HepG2 (cell line): Measurements from ENCODE around the gene CENPC. TPM values are rescaled to one million over a fixed set of nuclear protein-coding genes. Genes with fewer than 3 reads are reported as not detected.

ENCODE experiments used
- ATAC-seq: fragments of 200-7000 bp; cut with Tn5 transposase; 3 replicates; pipeline ENCODE4 v1.9.1; 2020; ENCODE audit warnings: mild to moderate bottlenecking, moderate library complexity
- BruUV-seq: library from RNA; stranded (reverse); fragments of 400-500 nt; replicated peaks from 2 replicates; lab custom pipeline; 2021; lab: Mats Ljungman, UMichigan
- CTCF ChIA-PET: fragments of 300-600 bp; formaldehyde crosslinking; extraction: SDS; loops from one replicate; lab custom pipeline; 2021; ENCODE audit warnings: low total read pairs, inconsistent platforms, low intra/inter-chr PET ratio; lab: Yijun Ruan, JAX
- POLR2A ChIA-PET: fragments of 350-600 bp; sonication (Branson Sonifier 250); formaldehyde crosslinking; loops from one replicate; lab custom pipeline; 2020; ENCODE audit warnings: antibody characterized with exemption, inconsistent platforms; lab: Yijun Ruan, JAX
- DNase-seq: peaks from one replicate; pipeline ENCODE4 v3.0.0-alpha.2; 2015; ENCODE audit warnings: low spot score
- FAIRE-seq: peaks from 3 replicates; lab custom pipeline; 2011; peaks lifted over from hg19 to GRCh38; lab: Jason Lieb, UNC
- H2AFZ ChIP-seq: one replicate; pipeline ENCODE4 v1.6.1; 2011; ENCODE audit warnings: low read length, inconsistent platforms
- H3K27ac ChIP-seq: fragments of 300-600 bp; 3 replicates; pipeline ENCODE4 v1.8.0; 2011; ENCODE audit warnings: mixed run types, mild to moderate bottlenecking, mixed read lengths, low read length, inconsistent platforms; ENCODE audit not compliant: insufficient read depth; ENCODE audit errors: extremely low read length
- H3K27me3 ChIP-seq, 2 experiments: fragments of 200-600 bp in 1 of 2; 2 replicates in 1 of 2; 3 replicates in 1 of 2; pipeline versions ENCODE4 v1.6.0 to v1.8.0; 2011; ENCODE audit warnings: low read length in 2 of 2, mild to moderate bottlenecking in 2 of 2, moderate library complexity in 2 of 2, inconsistent platforms in 1 of 2; ENCODE audit not compliant: insufficient read depth in 2 of 2, control insufficient read depth in 1 of 2
- H3K36me3 ChIP-seq, 2 experiments: fragments of 200-600 bp in 1 of 2; replicated peaks in 1 of 2; 2 replicates in 1 of 2; 3 replicates in 1 of 2; pipeline versions ENCODE4 v1.5.1 to v1.8.0; 2011; ENCODE audit warnings: low read length in 2 of 2, inconsistent platforms in 1 of 2; ENCODE audit not compliant: insufficient read depth in 2 of 2, control insufficient read depth in 1 of 2
- H3K4me1 ChIP-seq: 2 replicates; pipeline ENCODE4 v1.5.1; 2012; ENCODE audit warnings: low read length, inconsistent platforms; ENCODE audit not compliant: insufficient read depth
- H3K4me2 ChIP-seq: 2 replicates; pipeline ENCODE4 v1.6.0; 2011; ENCODE audit warnings: low read depth, low read length, inconsistent platforms
- H3K4me3 ChIP-seq, 3 experiments: fragments of 200-600 bp in 1 of 3; sonication (generic), shearing (Covaris generic) in 1 of 3; replicated peaks in 1 of 3; 2 replicates each; pipeline ENCODE4 v1.5.1; 2011 to 2016; ENCODE audit warnings: low read length in 3 of 3, inconsistent platforms in 2 of 3, low read depth in 2 of 3, mild to moderate bottlenecking in 2 of 3, control low read depth in 1 of 3, mixed read lengths in 1 of 3; ENCODE audit not compliant: insufficient read depth in 1 of 3
- H3K79me2 ChIP-seq: one replicate; pipeline ENCODE4 v1.6.1; 2011; ENCODE audit warnings: low read length, inconsistent platforms; ENCODE audit not compliant: insufficient read depth
- H3K9ac ChIP-seq: 2 replicates; pipeline ENCODE4 v1.6.0; 2011; ENCODE audit warnings: mild to moderate bottlenecking, low read depth, low read length, inconsistent platforms; ENCODE audit not compliant: insufficient read depth
- H3K9me3 ChIP-seq: 2 replicates; pipeline ENCODE4 v1.5.1; 2012; ENCODE audit warnings: mild to moderate bottlenecking, low read length
- H4K20me1 ChIP-seq: 2 replicates; pipeline ENCODE4 v1.6.0; 2011; ENCODE audit warnings: inconsistent platforms, mild to moderate bottlenecking, low read length, moderate library complexity; ENCODE audit not compliant: insufficient read depth
- GABPB1 ChIP-seq: IDR thresholded peaks from 2 replicates; pipeline ENCODE4 v1.6.1; 2016; ENCODE audit warnings: mild to moderate bottlenecking, missing genetic modification reagents, moderate library complexity, missing compliant biosample characterization
- GTF3A ChIP-seq: sonication (generic); formaldehyde crosslinking; conservative IDR thresholded peaks from 2 replicates; pipeline ENCODE4 v1.4.0; 2020; ENCODE audit warnings: mild to moderate bottlenecking, missing genetic modification reagents
- KDM5B ChIP-seq: sonication (generic); formaldehyde crosslinking; IDR thresholded peaks from 2 replicates; pipeline ENCODE4 v1.4.0; 2020; ENCODE audit warnings: missing genetic modification reagents, mild to moderate bottlenecking, borderline replicate concordance
- KLF6 ChIP-seq: IDR thresholded peaks from 2 replicates; pipeline ENCODE4 v1.8.0; 2016; ENCODE audit warnings: missing biosample characterization, missing genetic modification reagents
- NFKB2 ChIP-seq: sonication (generic); formaldehyde crosslinking; IDR thresholded peaks from 2 replicates; pipeline ENCODE4 v1.4.0; 2020; ENCODE audit warnings: missing genetic modification reagents, borderline replicate concordance
- RAD21 ChIP-seq: fragments of 450-650 bp; formaldehyde crosslinking; IDR thresholded peaks from 2 replicates; pipeline ENCODE4 v1.5.0; 2020; ENCODE audit warnings: mild to moderate bottlenecking
- RARA ChIP-seq: IDR thresholded peaks from 2 replicates; pipeline ENCODE4 v1.6.1; 2016; ENCODE audit warnings: missing genetic modification reagents, missing compliant biosample characterization
- RXRB ChIP-seq: IDR thresholded peaks from 2 replicates; pipeline ENCODE4 v1.6.1; 2016; ENCODE audit warnings: borderline replicate concordance, missing genetic modification reagents, missing compliant biosample characterization
- TEAD3 ChIP-seq: optimal IDR thresholded peaks from 2 replicates; pipeline ENCODE3; 2016; ENCODE audit warnings: borderline replicate concordance
- YEATS2 ChIP-seq: sonication (generic); formaldehyde crosslinking; IDR thresholded peaks from 2 replicates; pipeline ENCODE4 v1.4.0; 2020; ENCODE audit warnings: missing genetic modification reagents, borderline replicate concordance
- ZBTB37 ChIP-seq: sonication (generic); formaldehyde crosslinking; IDR thresholded peaks from 2 replicates; pipeline ENCODE4 v1.4.0; 2020; ENCODE audit warnings: mild to moderate bottlenecking, missing genetic modification reagents
- ZBTB39 ChIP-seq: sonication (generic); formaldehyde crosslinking; IDR thresholded peaks from 2 replicates; pipeline ENCODE4 v1.5.0; 2020; ENCODE audit warnings: missing genetic modification reagents
- ZNF367 ChIP-seq: sonication (generic); formaldehyde crosslinking; IDR thresholded peaks from 2 replicates; pipeline ENCODE4 v1.4.0; 2020; ENCODE audit warnings: missing genetic modification reagents, borderline replicate concordance
- ZNF432 ChIP-seq: sonication (generic); formaldehyde crosslinking; IDR thresholded peaks from 2 replicates; pipeline ENCODE4 v1.5.0; 2020; ENCODE audit warnings: missing genetic modification reagents, mild to moderate bottlenecking, borderline replicate concordance
- ZNF501 ChIP-seq: sonication (generic); formaldehyde crosslinking; IDR thresholded peaks from 2 replicates; pipeline ENCODE4 v1.5.1; 2020; ENCODE audit warnings: mild to moderate bottlenecking, moderate library complexity, missing genetic modification reagents
- ZNF605 ChIP-seq: sonication (generic); formaldehyde crosslinking; IDR thresholded peaks from 2 replicates; pipeline ENCODE4 v1.8.0; 2022; ENCODE audit warnings: mild to moderate bottlenecking, missing genetic modification reagents
- ZNF724P ChIP-seq: sonication (generic); formaldehyde crosslinking; IDR thresholded peaks from 2 replicates; pipeline ENCODE4 v1.8.0; 2022; ENCODE audit warnings: missing genetic modification reagents, borderline replicate concordance
- ZNF781 ChIP-seq: sonication (generic); formaldehyde crosslinking; IDR thresholded peaks from 2 replicates; pipeline ENCODE4 v1.5.1; 2020; ENCODE audit warnings: borderline replicate concordance, mild to moderate bottlenecking, missing genetic modification reagents; ENCODE audit errors: not compliant biosample characterization
- WGBS: methylation state at CpG from one replicate; pipeline ENCODE4 v1.1.6; 2017; ENCODE audit warnings: low lambda C conversion rate; 5-methylcytosine and 5-hydroxymethylcytosine counted together
- in situ Hi-C: cut with HindIII; loops from 2 replicates; pipeline ENCODE4 v1.10.0; 2017; ENCODE audit warnings: low pct_unique_long_range_greater_than_20kb; ENCODE audit not compliant: extremely low pct_ligation_motif_present
- intact Hi-C: fragments of 100-400 bp; cut with micrococcal nuclease; formaldehyde crosslinking; loops from one replicate; pipeline ENCODE4 v1.10.0; 2022; ENCODE audit not compliant: unreplicated experiment
- polyA plus RNA-seq, 8 experiments: library from polyadenylated mRNA; depleted of rRNA in 3 of 8; stranded (reverse) in 7 of 8; unstranded in 1 of 8; fragments of >200 nt; fragmentation: Illumina TruSeq in 4 of 8; extraction: Trizol in 4 of 8; gene quantifications; 2 replicates each; pipeline versions ENCODE4 v1.2.1 to v1.2.3, GENCODE V29; 2011 to 2016; ENCODE audit warnings: low read depth in 4 of 8, missing spikeins in 1 of 8, mixed read lengths in 1 of 8; ENCODE audit not compliant: insufficient read depth in 1 of 8
- total RNA-seq, 5 experiments: library from RNA; depleted of rRNA; stranded (reverse); fragments of >200 nt; fragmentation: Illumina TruSeq; extraction: Trizol; gene quantifications; 2 replicates each; pipeline ENCODE4 v1.2.3, GENCODE V29; 2016; ENCODE audit warnings: low read depth in 1 of 5
- TF ChIP-seq, protein P1 (sequence below): sonication (generic); formaldehyde crosslinking; IDR thresholded peaks from 2 replicates; pipeline ENCODE4 v1.8.1; 2022; ENCODE audit warnings: mild to moderate bottlenecking, missing genetic modification reagents
- TF ChIP-seq, protein P2 (sequence below): IDR thresholded peaks from 2 replicates; pipeline ENCODE4 v1.6.1; 2016

The CENPC gene
- total and polyA plus RNA-seq, 2 of the 13 experiments (the other 11 are each of a cell fraction or from before 2014, with no cell fraction given), result 4.7 to 16.4 TPM

- intact Hi-C loops, result no loop called here
- Histone ChIP-seq H3K9me3 (no peaks in the 10 kb centered on the region), H3K36me3 (peaks cover 0 to 2% of the 10 kb centered on the region in 2 experiments; a peak in 2 of 5 replicates), H4K20me1 (no peaks in the 10 kb centered on the region), H3K27me3 (no peaks in the 10 kb centered on the region), H3K4me2 (no peak overlapping the region), H3K9ac (no peak overlapping the region), H3K27ac (no peak overlapping the region), H2AFZ (no peak overlapping the region), H3K4me1 (no peaks in the 10 kb centered on the region), H3K4me3 (no peak overlapping the region), H3K79me2 (no peaks in the 10 kb centered on the region)
- ATAC-seq (no peak), DNase-seq (no peak), FAIRE-seq (no peak)
- 97% methylated on average over 5 of the region's 5 CpGs for WGBS
- TF ChIP-seq RARA (CRISPR knock-in tag) (no peak), KDM5B (no peak), ZNF501 (CRISPR knock-in tag) (no peak), GABPB1 (no peak), TEAD3 (CRISPR knock-in tag) (no peak), ZBTB39 (CRISPR knock-in tag) (no peak), ZNF605 (CRISPR knock-in tag) (no peak), ZBTB37 (CRISPR knock-in tag) (no peak), ZNF432 (CRISPR knock-in tag) (no peak), ZNF367 (CRISPR knock-in tag) (no peak), RXRB (CRISPR knock-in tag) (no peak), RAD21 (no peak), NFKB2 (CRISPR knock-in tag) (no peak), ZNF781 (CRISPR knock-in tag) (no peak), KLF6 (CRISPR knock-in tag) (no peak), YEATS2 (CRISPR knock-in tag) (no peak), ZNF724P (CRISPR knock-in tag) (no peak), GTF3A (no peak)
- TF ChIP-seq, protein P1, sequence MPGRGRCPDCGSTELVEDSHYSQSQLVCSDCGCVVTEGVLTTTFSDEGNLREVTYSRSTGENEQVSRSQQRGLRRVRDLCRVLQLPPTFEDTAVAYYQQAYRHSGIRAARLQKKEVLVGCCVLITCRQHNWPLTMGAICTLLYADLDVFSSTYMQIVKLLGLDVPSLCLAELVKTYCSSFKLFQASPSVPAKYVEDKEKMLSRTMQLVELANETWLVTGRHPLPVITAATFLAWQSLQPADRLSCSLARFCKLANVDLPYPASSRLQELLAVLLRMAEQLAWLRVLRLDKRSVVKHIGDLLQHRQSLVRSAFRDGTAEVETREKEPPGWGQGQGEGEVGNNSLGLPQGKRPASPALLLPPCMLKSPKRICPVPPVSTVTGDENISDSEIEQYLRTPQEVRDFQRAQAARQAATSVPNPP (CRISPR knock-in tag), result no peak
- TF ChIP-seq, protein P2, sequence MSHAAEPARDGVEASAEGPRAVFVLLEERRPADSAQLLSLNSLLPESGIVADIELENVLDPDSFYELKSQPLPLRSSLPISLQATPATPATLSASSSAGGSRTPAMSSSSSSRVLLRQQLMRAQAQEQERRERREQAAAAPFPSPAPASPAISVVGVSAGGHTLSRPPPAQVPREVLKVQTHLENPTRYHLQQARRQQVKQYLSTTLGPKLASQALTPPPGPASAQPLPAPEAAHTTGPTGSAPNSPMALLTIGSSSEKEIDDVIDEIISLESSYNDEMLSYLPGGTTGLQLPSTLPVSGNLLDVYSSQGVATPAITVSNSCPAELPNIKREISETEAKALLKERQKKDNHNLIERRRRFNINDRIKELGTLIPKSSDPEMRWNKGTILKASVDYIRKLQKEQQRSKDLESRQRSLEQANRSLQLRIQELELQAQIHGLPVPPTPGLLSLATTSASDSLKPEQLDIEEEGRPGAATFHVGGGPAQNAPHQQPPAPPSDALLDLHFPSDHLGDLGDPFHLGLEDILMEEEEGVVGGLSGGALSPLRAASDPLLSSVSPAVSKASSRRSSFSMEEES (CRISPR knock-in tag), result no peak
- in situ Hi-C loops, result no loop called here
- no TSS peak for BruUV-seq
- POLR2A ChIA-PET, result no interaction called here
- CTCF ChIA-PET, result no interaction called here
Observed at GRCh38 chr4:67483868-67484602, 61.3 kb downstream of the CENPC start.
